AG04449 (cell line): ENCODE measurements around the gene ARL16.
A peak's percentile ranks its signal among the peaks of the same experiment; 100 is the strongest.

Experiments
- CTCF ChIA-PET: fragments of 350-600 bp; formaldehyde crosslinking; extraction: SDS; loops from one replicate; lab custom pipeline; 2021; ENCODE audit warnings: antibody characterized with exemption; lab: Yijun Ruan, JAX
- POLR2A ChIA-PET: fragments of 400-600, 350-600 bp; formaldehyde crosslinking; extraction: SDS; loops from one replicate; lab custom pipeline; 2020; ENCODE audit warnings: antibody characterized with exemption, inconsistent platforms; lab: Yijun Ruan, JAX
- DNase-seq: peaks from one replicate; pipeline ENCODE4 v3.0.0-alpha.2; 2010; ENCODE audit warnings: low read depth, low spot score
- H3K4me3 ChIP-seq: 2 replicates; pipeline ENCODE4 v1.5.1; 2011; ENCODE audit warnings: low read depth, mild to moderate bottlenecking, control low read depth, low read length
- TF ChIP-seq, protein P1 (sequence below): IDR thresholded peaks from one replicate; pipeline ENCODE4 v1.5.1; 2011; ENCODE audit warnings: mild to moderate bottlenecking, moderate library complexity, low read length, control low read depth, inconsistent platforms; ENCODE audit not compliant: insufficient read depth; ENCODE audit errors: missing control alignments

ARL16 gene

DNA sequence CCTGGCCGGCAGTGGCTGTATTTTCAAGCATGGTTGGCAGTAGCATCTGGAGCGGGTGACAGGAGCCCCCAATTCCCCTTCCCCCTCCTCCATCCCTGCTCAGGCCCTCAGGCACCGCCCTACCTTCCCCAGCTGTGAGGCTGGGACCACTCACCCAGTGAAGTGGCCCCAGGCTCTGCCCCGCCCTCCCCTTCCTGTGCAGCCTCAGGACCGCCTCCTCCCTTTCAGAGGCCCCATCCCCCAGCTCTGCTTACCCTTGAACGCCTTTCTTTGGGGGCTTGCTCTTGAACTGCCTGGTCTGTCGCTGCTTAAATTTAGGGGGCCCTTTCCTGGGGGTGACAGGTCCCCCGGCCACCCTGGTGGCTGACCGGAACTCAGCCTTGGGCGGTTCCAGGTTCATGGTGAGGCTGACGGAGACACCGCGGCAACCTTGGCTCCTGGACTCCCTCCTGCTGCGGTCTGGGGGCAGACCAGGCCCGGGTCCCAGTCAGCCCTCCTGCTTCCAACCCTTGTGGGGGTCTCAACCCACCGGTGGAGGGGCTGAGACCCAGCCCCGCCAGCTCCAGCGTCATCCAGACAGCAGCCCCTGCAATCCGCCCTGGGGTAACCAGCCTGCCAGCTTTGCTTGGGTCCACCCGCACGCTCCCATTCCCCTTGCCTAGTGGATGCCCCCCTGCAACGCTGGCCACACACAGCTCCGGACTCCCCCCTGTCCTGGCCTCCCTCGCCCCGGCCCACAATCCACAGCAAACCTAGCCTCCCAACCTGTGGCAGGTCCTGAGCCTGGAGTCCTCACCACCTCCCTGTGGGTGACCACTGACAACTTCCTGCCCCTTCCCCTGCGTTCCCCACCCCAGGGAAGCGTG lies 30.5 kb downstream of the ARL16 start:
- POLR2A ChIA-PET, result interaction anchor here (0.7 kb wide), 1 partner anchor 10 kb away, joined by 3 read pairs; no protein-coding TSS in a partner anchor
- no peak overlapping the region for H3K4me3 ChIP-seq
- DNase-seq, result no peak
- CTCF ChIA-PET, result no interaction called here
- TF ChIP-seq, protein P1, sequence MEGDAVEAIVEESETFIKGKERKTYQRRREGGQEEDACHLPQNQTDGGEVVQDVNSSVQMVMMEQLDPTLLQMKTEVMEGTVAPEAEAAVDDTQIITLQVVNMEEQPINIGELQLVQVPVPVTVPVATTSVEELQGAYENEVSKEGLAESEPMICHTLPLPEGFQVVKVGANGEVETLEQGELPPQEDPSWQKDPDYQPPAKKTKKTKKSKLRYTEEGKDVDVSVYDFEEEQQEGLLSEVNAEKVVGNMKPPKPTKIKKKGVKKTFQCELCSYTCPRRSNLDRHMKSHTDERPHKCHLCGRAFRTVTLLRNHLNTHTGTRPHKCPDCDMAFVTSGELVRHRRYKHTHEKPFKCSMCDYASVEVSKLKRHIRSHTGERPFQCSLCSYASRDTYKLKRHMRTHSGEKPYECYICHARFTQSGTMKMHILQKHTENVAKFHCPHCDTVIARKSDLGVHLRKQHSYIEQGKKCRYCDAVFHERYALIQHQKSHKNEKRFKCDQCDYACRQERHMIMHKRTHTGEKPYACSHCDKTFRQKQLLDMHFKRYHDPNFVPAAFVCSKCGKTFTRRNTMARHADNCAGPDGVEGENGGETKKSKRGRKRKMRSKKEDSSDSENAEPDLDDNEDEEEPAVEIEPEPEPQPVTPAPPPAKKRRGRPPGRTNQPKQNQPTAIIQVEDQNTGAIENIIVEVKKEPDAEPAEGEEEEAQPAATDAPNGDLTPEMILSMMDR, result no peak

DNA sequence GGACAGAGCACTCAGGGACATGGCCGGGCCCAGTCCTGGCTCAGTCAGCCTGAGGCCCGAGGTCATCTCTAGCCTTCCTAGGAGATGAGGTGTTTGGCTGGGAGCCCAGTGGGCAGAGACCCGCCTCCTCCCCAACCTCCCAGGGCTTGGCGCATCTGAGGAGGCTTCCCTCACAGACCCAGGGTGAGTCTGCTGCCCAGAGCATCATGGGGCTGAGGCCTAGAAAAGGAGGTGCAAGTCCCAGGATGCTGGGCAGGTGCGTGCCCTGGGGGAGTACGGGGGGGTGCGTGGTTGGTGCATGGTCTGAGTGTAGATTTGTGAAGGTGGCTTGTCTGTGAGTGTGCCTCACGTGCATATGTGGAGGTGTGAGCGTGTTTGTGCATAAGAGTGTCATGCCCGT lies 31.9 kb downstream of the ARL16 start:
- peak; percentile 59 for DNase-seq
- ChIA-PET POLR2A (no interaction called here), CTCF (no interaction called here)
- H3K4me3 ChIP-seq, result no peak overlapping the region
- TF ChIP-seq, protein P1, result no peak

DNA sequence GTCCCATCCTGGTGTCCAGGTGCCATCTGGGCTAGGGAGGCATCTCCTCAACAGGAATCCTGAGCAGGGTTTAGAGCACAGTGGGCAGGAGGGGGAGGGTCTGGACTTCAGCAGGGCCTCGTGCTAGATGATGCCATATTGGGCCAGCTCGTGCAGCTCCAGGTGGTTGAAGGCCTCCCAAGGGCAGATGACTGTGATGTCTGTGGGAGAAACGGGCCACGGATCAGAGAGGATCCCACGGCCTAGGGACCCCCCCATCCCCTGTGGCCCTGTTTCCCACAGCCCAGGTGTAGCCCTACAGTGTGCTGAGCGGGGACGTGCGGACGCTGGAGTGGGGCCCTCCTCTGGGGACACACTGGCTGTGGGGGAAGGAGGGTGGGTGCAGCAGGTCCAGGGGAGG lies 32.6 kb downstream of the ARL16 start:
- TF ChIP-seq, protein P1, result no peak
- ChIA-PET POLR2A (no interaction called here), CTCF (interaction anchor here (1.9 kb wide), 1 partner anchor 9 kb away, joined by 5 read pairs; no protein-coding TSS in a partner anchor)
- DNase-seq, result no peak
- no peak overlapping the region for H3K4me3 ChIP-seq

DNA sequence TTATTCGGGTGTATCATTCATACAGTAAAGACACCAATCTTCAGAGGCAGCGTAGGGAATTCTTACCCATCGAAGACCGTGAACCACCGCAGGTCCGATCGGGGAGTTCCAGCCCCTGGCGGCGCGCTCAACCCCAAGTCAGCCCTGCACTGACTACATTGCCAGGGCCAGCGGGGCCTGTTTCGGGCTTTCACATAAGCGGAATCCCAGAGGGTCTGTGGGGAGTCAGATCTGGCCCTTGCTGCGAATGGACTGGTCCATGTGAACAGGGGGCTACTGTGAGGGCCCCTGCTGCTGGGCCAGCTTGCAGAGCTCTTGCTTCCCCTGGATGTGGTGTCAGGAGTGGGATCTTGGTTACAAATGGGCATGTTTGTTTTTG lies 34.9 kb downstream of the ARL16 start:
- POLR2A ChIA-PET, result no interaction called here
- DNase-seq, result no peak
- H3K4me3 ChIP-seq, result no peak overlapping the region
- CTCF ChIA-PET, result interaction anchor here (0.7 to 1.4 kb wide), 2 partner anchors 15 to 17 kb away, joined by 3 read pairs; no protein-coding TSS in a partner anchor
- TF ChIP-seq, protein P1, result no peak

DNA sequence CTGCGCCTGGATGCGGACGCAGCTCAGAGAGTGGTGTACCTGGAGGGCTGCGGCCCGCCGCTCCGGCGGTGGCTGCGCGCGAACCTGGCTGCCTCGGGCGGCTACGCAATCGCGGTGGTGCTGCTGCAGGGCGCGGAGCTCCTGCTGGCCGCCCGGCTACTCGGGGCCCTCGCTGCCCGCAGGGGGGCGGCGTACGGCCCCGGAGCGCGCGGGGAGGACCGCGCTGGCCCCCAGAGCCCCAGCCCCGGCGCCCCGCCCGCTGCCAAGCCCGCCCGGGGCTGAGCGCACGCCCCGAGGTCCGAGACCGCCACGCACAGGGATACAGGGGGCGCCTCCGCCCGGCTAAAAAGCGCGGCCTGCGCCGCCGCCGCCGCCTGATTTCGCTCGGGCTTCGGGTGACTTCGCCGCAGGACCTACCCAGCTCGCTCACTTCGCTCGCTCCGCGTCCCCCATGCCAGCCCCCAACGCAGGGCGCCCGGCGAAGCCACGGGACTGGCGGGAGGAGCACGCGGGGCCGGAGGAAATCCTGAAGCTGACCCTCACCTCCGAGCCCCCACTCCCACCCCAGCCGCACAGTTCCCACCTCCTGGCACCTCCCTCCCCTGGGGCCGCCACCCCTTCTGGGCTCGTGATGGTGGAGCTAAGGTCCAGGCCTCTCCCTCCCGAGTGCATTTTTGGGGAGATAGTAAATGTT lies 35.4 kb downstream of the ARL16 start:
- peak overlapping the region; percentile 12 for H3K4me3 ChIP-seq
- DNase-seq, result no peak
- ChIA-PET CTCF (interaction anchor here (1.4 kb wide), 1 partner anchor 17 kb away, joined by 3 read pairs; no protein-coding TSS in a partner anchor), POLR2A (interaction anchor here (1.3 kb wide), 1 partner anchor 96 kb away, joined by 4 read pairs; the partner anchor contains the start of gene FAAP100)
- TF ChIP-seq, protein P1, result no peak

DNA sequence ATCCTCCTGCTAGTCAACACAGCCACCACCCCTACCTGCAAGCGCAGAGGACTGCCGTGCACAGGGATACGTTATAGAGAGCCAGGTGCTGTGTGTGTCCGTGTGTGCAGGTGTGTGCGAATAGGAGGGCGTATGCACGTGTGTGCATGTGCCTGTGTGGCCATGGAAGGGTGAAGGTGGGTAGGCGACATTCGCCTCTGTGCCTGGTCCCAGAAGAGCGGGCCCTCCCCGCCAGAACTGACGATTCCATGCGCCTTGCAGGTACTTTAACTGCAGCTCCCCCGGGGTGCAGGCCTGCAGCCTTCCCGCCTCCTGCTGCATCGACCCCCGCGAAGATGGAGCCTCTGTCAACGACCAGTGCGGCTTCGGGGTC lies 36.0 kb downstream of the ARL16 start:
- ChIA-PET CTCF (interaction anchor here (1.4 kb wide), 1 partner anchor 16 kb away, joined by 3 read pairs; no protein-coding TSS in a partner anchor), POLR2A (interaction anchor here (1.3 kb wide), 1 partner anchor 96 kb away, joined by 4 read pairs; the partner anchor contains the start of gene FAAP100)
- no peak overlapping the region for H3K4me3 ChIP-seq
- no peak for DNase-seq
- TF ChIP-seq, protein P1, result no peak
